Fibroblast of skin of left biceps (primary cell): ENCODE results near the gene ENC1.

ENCODE experiments used
- DNase-seq, 2 experiments: peaks; one replicate each; pipeline ENCODE4 v3.0.0-alpha.2; 2013; ENCODE audit warnings: low read depth in 2 of 2

The ENC1 gene

DNA sequence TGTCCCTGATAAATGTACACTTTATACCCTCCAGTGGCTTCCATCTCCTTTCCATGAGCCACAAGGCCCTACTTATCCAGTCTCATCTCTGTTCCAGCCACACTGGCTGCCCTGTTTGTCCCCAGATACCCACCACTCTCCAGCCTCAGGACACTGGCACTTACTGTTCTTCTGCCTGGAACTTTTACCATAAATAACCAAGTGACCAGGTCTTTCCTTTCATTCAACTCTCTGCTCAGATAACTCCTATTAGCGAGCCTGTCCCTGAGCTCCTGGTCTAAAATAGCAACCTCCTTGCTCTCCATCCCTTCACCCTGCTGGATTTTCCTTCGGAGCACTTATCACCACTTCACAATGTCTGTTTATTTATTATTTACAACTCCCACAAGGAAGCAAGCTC lies 16.6 kb upstream of the ENC1 start:
- no peak for DNase-seq

DNA sequence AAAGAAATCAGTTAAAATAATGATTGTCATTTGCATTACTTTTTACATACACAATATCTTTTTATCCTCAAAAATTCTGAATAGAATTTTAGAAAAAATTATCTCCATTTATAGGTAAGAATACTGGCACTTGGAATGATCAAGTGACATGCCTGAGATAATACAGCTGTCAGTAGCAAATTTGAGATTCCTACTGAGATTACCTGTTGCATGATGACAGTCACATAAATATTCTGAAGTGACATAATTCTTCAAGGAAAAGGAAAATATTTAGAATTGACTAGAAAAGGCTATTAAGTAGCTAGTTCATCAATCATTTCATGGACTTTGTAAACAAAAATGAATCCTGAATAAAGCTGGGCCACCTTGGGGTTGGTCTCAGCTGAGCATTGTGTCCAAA lies 15.2 kb upstream of the ENC1 start:
- DNase-seq, result no peak

DNA sequence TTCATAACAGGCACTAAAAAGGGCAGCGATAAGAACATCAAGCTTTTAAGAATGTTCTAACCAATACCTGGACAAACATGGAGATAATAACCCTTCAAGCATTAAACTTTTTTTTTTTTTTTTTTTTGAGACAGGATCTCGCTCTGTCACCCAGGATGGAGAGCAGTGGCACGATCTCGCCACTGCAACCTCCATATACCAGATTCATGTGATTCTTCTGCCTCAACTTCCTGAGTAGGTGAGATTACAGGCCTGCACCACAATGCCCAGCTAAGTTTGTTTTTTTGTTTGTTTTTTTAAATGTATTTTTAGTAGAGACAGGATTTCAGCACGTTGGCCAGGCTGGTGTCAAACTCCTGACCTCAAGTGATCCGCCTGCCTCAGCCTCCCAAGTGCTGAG lies 14.7 kb upstream of the ENC1 start:
- no peak for DNase-seq

DNA sequence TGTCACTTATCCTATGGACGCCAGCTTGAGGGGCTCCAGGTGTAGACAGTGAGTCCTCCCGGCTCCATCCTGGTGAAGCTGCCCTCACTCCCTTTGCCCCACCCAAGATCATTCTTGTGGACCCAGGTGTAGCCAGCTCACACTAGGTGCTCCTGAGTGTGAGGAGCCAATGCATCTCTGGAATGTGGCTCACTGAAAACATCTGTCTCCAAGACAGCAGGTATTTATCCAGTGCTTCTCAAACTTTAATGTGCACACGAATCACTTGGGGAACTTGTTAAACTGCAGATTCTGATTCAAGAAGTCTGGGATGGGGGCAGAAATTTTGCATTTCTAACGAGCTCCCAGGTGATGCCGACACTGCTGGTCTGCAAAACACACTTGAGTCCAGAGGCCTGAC lies 13.5 kb upstream of the ENC1 start:
- no peak for DNase-seq

DNA sequence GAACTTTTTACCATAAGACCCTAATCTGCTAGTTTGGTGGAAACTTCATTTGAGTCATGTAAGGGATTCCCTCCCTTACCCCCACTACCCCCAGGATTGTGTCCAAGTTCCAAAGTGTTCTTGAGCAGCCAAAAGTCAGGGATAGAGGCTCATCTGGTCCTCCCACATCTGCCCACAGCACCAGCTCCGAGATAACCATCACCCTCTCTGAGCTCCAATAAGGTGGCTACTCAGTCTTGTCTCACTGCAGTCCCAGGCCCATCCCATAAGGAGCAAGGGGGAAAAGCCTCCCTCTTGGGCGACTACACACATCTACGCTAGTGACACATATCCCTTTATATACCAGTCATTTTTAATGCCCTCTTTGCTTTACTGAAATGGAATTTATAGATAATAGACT lies 12.0 kb upstream of the ENC1 start:
- DNase-seq, result no peak

DNA sequence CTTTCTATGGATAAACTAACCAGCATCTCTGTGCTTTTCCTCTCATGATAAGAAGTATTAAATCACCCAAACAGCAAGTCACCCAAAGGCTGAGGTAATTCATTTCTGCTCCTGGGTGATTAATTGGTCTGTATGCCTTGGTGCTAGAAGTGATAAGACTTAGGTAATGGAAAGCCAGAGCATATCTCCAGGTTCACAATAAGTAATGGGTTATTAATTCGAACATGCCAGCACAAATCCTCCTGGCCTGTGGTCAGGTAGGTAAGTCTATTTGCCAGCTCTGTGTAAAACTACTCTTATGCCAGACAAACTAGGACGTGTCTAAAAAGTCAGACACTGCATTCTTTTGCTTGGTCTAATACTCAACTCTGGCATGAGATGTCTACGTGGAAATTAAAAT lies 11.2 kb upstream of the ENC1 start:
- no peak for DNase-seq

DNA sequence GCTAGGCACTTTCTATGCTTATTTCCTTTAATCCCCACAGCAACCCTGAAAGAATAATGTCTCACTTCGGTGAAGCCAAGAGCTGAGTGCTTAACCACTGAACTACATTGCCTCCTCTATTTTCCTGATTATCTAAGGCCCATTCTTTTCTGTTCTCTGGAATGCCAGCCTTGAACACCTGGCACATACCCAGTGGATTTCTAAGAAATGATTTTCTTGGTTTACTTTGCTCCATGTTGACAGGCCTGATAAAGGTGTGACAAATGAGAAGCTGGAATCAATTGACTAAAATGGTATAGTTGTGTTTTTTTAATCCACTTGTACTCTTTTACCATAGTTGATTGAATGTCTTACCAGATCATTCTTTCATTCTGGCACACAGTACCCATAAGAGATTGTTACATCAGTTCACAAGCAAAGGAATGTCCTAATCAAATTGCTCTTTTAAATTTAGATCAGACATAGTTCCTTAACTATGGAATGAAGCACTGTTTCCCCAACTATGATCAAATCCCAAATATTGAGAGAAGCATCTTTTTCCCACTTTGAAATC lies 9.0 kb upstream of the ENC1 start:
- DNase-seq, result no peak

DNA sequence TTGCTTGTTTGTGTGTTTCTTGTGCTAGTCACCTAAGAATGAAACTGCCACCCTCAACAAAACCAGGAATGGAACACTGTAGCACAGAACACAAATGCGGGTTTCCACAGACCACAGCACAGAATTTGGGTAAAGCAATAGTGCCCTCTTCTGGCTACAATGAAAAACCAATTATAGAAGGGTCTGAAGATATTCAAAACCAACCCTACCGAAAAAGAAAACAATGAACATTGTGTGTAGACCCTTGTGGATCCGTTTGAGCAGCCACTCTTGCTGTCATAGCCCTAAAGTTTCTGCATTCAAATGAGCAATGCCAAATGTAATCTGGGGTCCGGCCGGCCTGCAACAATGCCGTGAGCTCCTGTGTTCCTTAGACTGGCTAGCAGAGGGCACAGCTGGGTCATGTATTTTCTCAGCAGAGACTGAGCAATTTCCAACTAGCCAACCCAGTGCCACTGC lies 8.3 kb upstream of the ENC1 start:
- no peak for DNase-seq

DNA sequence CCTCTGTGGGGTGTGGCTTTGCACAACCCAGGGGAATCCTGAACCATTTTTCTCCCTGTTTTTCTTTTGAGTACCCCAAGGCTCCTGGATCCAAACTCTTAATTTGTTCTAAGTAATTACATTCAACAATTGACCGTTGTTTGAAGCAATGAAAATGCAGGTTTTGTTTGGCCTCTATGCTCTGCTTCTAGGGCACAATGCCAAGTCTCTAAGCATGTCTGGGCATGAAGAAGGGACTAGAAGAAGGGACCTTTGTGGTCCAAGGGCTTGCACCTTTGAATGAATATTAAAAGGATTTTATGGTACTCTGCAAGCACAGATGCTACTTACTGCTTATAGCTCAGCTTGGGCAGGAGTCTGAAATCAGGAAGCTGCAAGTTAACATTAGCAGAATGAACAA lies 6.6 kb upstream of the ENC1 start:
- no peak for DNase-seq

DNA sequence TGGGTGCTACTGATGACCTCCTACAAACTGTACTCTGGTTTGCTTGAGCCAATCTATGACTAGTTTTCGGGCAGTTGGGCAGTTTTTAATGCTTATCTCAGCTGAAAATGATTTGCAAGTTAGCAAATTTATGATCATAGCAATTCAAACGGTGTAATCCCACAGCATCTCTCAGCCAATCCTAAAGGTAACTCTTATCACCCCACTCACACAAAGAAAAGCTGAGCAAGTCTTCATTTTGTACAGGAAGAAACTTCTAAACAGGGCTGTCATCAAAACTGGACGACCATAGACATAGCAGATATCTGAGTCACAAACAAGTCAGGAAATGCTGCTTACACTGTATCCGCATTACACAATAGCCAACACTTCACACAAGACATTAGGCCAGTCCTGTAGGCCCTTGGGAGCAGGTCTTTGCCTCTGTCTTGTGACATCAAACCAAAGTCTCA lies 2.6 kb upstream of the ENC1 start:
- DNase-seq, result no peak

DNA sequence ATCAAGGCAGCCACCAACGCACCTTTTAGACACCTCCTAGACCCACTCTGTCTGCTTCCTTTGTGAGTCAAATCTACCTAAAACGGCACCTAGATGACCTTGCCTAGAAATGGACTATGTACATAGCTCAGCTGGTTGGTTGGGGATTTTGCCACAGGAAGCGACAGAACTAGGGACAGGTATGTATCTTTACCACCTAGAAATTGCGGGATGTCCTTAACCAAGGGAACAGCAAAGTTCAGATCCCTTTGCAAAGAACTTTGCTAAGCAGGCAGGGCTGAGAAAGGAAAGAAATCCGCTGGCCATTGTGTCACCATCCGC lies 2.0 kb upstream of the ENC1 start:
- no peak for DNase-seq

DNA sequence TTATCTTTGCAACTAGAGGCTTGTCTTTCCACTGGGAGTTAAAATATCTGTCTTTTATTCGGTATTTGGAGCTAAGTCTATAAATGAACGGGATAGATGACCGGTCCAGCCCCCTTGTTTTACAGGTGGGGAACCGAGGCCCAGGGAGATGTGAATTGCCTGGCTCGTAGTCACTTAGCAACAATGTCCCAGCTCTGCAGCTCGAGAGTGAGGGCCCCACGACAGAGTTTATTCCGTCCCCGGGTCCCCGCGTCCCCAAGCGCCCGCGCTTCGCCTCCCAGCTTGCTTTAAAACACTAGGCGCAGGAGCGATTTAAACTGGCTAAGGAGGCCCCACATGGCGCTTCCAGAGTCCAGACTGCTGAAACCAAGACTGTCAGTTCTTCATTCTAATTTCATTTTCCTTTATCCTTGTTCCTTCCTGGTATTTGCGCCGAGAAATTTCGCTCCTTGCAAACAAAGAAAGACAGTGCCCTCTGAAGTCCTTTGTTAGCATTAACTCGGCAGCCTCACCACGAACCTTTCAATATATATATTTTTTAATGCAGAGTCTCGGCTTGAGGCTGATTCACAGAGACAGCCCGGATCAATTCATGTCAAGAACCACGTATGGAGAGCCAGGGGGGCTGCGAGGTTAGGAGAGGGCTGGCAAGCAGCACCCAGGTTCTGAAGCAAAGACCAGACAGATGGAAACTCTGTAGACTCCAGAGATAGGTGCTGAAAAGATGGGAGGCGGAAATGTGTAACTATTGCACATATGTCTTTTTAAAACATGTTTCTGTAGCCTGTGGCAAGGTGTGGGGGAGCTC lies 1.4 kb upstream of the ENC1 start:
- DNase-seq, result peak in 1 of 2 experiments; percentile 62

DNA sequence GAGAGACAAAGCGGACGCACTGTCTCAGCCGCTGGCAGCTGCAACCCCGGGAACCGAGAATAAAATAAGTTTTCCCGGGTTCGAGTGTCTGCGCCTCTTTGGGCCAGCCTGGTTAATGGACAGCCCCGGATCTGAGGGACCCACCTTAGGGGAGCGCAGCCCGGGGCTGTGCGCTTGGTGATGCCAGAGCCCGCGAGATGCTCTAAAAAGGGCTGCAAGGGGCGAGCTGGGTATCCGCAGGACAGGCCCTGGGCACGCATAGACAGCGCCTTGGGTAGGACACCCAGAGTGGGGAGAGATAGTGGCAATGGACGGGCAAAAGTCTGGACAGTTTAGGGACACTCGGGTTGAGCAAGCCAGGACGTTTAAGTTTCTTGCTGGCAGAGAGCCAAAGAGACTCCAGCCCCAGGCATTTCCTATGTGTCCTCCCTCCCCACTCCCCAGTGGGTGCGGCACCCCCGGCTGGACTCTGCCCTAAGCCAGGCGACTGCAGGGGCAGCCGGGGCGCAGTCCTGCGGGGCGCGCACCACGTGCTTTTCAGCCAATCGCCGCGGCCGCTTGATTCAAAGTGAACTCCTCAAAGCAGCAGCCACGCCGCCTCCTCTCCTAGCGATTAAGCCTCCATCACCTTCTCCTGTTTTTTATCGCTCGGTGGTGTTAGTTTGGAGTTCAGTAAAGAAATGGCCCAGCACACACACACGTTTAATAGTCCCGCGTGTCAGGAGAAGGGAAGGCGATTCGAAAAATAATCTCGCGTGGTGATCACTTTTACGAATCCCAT lies 616 bp upstream of the ENC1 start:
- no peak for DNase-seq

DNA sequence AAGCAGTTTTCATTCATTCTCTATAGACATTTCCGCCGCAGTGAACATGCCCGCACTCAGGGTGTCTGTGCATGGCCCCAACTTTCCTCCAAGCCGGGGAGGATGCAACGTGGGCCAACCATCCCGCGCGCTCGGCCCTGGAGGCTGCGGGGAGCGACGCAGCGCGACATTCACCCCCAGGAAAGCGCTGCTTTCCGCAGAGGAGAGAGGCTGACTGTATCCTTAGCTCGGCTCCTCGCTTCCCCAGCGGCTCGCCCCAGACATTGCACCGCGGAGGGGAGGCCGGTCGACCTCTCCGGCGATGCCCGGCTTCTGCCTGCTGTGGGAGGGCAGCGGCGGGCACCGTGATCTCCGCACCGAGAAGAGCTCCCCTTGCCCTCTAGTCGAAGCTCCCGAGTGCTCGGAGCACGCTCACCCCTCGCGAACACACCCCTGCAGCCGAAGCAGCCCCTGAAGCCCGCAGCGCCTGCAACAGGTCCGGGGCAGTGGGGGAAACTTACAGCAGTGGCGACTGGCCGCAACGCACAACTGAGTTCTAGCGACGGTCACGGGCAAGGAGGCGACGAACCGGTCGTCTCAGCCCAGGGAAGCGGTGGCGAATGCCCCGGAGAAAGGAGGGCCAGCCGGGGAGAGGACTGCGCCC lies 600 bp downstream of the ENC1 start:
- no peak for DNase-seq

DNA sequence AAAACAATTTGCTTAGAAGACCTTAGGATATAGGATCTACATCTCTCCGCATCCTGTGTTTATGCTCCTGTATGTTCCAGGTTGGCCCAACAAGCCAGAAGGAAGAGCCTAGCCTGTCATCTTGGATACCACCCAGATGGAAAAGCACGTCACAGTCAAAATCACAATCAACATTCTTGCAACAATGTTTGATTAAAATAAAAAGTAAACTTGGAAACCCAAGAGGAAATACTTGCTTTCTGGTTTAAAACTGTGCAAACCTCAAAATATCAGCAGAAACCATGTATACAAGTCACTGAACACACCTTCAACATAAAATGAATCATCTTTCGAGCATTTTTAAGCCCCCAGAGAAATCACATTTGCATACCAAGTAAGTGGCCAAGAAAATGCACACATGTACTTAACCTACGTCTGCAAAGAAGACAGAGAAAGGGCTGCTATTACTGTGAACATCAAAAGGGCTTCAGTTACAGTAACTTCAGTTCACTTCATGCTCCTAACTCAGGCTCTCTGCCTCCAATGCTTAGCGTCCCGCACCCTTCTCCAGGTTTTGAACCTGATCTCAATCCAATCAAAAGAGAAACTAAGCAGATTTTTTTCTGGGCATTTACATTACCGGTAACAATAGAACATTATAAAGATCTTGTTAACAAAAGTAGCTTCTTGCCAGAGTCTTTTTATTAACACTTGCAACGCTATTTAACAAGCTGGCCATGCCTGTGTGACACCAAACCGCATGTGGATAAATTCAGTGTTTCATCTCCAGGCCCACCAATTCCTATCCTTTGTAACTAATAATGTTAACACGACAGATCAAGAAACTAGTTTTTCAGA lies 1.3 kb downstream of the ENC1 start:
- DNase-seq, result no peak

DNA sequence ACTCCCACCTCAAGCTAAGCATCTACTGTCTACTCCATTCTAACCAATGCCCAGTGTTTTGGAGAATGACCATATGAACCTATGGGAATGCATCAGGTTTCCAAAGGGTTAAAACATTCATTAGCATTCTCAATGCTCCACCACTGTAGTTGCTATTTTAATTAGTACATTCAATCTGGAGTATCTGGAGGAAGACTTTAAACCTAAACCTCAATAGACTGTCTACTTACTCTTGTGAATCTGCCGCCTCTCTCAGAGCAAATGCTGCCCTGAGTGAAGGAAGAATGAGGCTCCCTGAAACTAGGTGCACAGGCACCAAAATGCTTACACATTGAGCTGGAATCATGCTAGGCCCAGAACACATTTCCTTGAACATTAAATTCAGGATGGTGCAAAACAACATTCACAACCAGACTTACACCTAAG lies 2.0 kb downstream of the ENC1 start:
- no peak for DNase-seq

DNA sequence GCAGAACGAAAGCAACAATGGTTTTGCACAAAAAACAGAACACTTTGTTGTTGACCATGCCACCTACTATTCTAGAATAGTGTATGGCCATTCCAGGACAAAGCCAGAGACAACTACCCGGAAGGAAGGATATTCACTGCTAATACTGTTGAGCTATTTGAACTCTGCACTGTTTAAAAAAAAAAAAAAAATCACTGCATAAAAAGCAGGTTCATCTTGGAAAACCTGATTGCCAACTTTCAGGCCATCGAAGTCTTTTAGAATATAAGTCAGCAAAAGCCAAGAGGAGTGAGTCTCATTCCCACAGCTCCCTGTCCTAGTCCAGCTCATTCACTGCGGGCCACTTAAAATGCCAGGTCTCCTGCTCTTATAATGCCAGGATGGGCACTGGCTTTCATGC lies 4.0 kb downstream of the ENC1 start:
- DNase-seq, result no peak

DNA sequence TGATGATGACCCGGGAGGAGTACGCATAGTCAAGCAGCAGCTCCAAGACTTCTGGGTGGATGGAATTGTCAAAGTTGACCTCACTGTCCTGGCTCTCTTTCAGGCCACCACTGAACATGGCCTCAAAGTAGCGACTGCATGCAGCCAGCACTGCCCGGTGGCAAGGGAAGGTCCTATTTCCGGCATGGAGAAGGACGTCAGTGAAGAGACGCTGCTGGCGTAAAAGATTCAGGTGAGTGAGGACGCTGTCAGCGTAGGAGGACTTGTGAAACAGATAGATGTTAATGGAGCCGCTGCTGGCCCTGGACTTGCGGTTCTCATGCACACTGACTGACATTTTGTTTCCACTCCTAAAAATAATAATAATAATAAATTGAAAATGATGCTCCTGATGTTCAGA lies 4.4 kb downstream of the ENC1 start:
- DNase-seq, result no peak

DNA sequence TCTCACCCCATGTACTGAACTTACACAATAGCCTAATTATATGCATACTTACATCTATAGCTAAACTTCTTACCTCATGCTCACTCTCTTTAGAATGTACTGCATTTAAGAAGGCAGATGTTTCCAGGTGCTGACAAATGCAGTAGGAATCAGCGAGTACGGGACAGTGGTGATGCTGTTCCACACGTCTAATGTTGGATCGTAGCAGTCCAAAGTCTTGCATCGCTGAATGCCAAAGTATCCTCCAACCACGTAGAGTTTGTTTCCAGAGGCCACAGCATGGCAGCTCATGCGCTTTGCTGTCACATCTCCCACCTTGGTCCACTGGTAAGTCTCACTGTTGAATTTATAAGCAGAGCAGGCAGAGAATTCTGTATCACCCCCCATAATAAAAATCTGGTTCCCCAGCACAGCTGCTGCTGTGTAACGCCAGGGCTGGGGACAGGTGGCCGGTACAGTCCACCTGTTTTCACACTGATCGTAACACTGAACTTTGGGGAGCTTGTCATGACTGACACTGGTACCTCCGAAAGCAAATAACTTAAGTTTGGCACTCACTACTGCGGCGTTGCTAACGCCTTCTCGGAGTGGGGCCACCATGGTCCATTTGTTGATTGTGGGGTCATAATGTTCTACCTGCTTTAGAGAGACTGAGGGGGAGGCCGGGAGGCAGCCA lies 5.8 kb downstream of the ENC1 start:
- no peak for DNase-seq

DNA sequence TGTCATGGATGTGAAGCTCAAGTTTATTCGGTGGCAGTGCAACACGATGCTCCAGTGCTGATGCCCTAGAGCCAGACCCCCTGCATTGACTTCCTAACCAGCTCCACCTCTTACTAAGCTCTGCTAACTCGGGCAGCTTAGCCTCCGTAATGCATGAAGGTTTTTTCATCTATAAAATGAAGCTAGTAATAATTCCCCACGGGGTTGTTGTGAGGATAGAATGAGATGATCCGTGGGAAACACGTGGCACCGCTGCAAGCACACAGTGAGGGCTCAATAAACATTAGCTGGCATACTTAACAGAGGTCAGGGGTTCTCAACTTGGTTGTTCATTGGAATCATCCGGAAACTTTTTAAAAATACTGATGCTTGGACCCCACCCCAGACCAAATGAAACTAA lies 6.8 kb downstream of the ENC1 start:
- DNase-seq, result no peak

DNA sequence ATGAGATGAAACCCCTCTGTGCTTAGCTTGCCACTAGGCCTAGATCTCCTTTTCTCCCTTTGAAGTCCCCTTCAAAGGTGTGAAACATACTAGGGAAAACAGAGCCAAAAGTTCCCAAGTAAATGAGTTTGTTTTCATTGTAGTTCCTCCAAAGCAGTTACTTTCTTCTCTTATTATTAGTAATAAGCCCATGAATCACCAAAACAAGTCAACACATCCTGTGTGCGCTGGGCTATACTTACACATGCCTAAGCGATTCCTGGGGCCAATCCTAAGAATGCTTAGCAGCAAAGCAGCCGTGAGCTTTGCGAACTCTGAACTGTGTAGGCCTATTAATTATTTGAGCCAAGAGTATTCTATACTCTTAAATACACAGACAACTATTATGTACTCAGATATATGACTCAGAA lies 7.6 kb downstream of the ENC1 start:
- DNase-seq, result no peak
